Suprapubic skin (tissue), 4 donors: ENCODE results near the gene MBD4. TPM values are rescaled to one million over a fixed set of nuclear protein-coding genes. Genes with fewer than 3 reads are reported as not detected.
A peak's percentile ranks its signal among the peaks of the same experiment; 100 is the strongest.
"Not testable (repeated sequence)": the region's sequence is repeated elsewhere in the genome, so short reads cannot be mapped to it uniquely, and the experiment has no call there.

Experiments
- DNase-seq, 2 donors: peaks; one replicate each; pipeline ENCODE4 v3.0.0-alpha.2; 2019; ENCODE audit warnings: low spot score in 2 of 2
- H3K27ac ChIP-seq: fragments of 200-600 bp; sonication (generic); one replicate; pipeline ENCODE4 v1.5.1; 2019
- H3K27me3 ChIP-seq: fragments of 200-600 bp; sonication (generic); one replicate; pipeline ENCODE4 v1.5.1; 2019
- H3K36me3 ChIP-seq: fragments of 200-600 bp; sonication (generic); one replicate; pipeline ENCODE4 v1.5.1; 2019
- H3K4me1 ChIP-seq: fragments of 200-600 bp; sonication (generic); one replicate; pipeline ENCODE4 v1.5.1; 2019
- H3K4me3 ChIP-seq: fragments of 200-600 bp; sonication (generic); one replicate; pipeline ENCODE4 v1.5.1; 2019; ENCODE audit warnings: mild to moderate bottlenecking
- H3K9me3 ChIP-seq: fragments of 200-600 bp; sonication (generic); one replicate; pipeline ENCODE4 v1.5.1; 2019
- EP300 ChIP-seq: sonication (generic); formaldehyde crosslinking; IDR thresholded peaks from one replicate; pipeline ENCODE4 v1.6.1; 2017; ENCODE audit warnings: antibody characterized with exemption
- POLR2A ChIP-seq, 2 donors: fragments of 450-650 bp; IDR thresholded peaks; one replicate each; pipeline ENCODE4 v1.6.1; 2017; ENCODE audit warnings: antibody characterized with exemption in 2 of 2, mild to moderate bottlenecking in 2 of 2, moderate library complexity in 2 of 2
- POLR2AphosphoS5 ChIP-seq, 3 donors: sonication (generic); formaldehyde crosslinking; IDR thresholded peaks; one replicate each; pipeline ENCODE4 v1.6.1; 2017; ENCODE audit warnings: antibody characterized with exemption in 3 of 3
- WGBS: methylation state at CpG from one replicate; pipeline ENCODE4 v1.1.5; 2018; 5-methylcytosine and 5-hydroxymethylcytosine counted together
- total RNA-seq, 4 donors: library from RNA; depleted of rRNA; stranded (reverse); fragments of >200 nt; gene quantifications; one replicate each; pipeline ENCODE4 v1.1.0, GENCODE V29; 2016
- TF ChIP-seq, protein P1 (sequence below), 2 donors: fragments of 200-600 bp in 1 of 2; fragments of 450-650 bp in 1 of 2; sonication (generic) in 1 of 2; IDR thresholded peaks; one replicate each; pipeline ENCODE4 v1.5.1; 2016 to 2019; ENCODE audit warnings: antibody characterized with exemption in 2 of 2, mild to moderate bottlenecking in 1 of 2, moderate library complexity in 1 of 2

MBD4 gene
- 10 to 100 TPM; 14.8 to 42.5 (median 24.0) TPM for total RNA-seq

DNA sequence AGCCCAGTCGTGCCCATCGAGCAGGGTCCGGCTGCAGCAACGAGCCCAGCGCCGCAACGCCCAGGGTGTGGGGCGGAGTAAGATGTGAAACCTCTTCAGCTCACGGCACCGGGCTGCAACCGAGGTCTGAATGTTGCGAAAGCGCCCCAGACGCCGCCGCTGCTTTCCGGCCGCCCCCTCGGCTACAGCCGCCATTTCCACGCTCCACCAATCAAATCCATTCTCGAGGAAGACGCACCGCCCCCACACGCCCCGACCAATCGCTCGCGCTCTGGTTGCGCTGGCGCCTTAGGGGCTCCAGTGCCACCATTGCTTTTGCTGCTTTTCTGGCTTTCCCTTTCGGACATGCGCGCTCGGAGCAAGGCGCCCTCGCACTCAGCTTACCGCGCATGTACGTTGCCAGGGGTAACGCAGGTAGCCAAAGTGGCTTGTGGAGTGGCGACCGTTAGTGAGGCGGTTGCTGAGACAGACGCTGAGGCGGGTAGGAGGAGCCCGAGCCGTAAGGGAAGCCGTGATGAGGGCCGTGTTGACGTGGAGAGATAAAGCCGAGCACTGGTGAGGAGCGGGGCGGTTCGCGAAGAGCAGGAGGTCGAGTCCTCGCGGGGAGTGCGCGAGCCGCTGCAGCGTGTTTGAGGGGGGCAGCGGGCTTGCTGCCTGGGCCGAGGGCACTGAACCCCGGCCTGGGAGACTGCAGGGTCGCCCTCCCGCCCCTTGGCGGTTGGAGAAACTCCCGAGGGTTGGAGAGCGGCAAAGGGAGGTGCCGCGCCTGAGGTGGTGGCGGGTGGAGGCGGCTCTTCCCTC is at the start of gene MBD4, which contains the start of gene IFT122:
MBD4 (minus strand) TSS at position 132 of the 801 bp plus-strand sequence; CDS start at position 17, 115 bp downstream.
IFT122 (plus strand) TSS at position 408 of the 801 bp plus-strand sequence; CDS start at position 515, 107 bp downstream.
- no peaks in the 10 kb centered on the region for H3K9me3 ChIP-seq
- peaks cover 23% of the 10 kb centered on the region for H3K36me3 ChIP-seq
- peak; percentile 98 to 99 for DNase-seq
- no peaks in the 10 kb centered on the region for H3K27me3 ChIP-seq
- under 1% methylated on average over 45 of the region's 75 CpGs for WGBS
- peak within 1 kb of the TSS; percentile 95 for H3K27ac ChIP-seq
- TF ChIP-seq POLR2A (IDR thresholded peaks at IDR 0.05) (peak; percentile 61 to 82), POLR2AphosphoS5 (IDR thresholded peaks at IDR 0.05) (peak in 2 of 3 donors; percentile 59 to 65), EP300 (no peak)
- peak within 1 kb of the TSS; percentile 61 for H3K4me3 ChIP-seq
- H3K4me1 ChIP-seq, result peaks cover 64% of the 10 kb centered on the region

DNA sequence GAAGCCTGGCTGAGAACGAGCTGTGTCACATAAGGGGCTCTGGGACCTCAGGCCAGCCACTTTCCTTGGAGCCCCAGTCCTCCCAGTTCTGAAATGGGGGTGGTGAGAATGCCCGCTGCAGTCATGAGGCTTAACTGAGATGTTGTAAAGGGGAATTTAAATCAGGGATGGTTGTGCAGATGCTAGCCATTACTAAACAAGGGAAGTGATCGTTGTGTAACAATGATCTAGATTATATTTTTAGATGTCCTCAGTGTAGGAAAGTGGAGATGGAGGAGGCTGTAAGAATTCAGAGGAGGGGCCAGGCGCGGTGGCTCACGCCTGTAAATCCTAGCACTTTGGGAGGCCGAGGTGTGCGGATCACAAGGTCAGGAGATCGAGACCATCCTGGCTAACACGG is 49.5 kb upstream of the MBD4 start:
- H3K4me3 ChIP-seq, DNase-seq, H3K9me3 ChIP-seq, H3K27ac ChIP-seq, H3K27me3 ChIP-seq: not testable (repeated sequence)
- Histone ChIP-seq H3K36me3 (peaks cover 31% of the 10 kb centered on the region), H3K4me1 (peaks cover 46% of the 10 kb centered on the region)
- WGBS, result 90% methylated on average over 10 of the region's 10 CpGs

DNA sequence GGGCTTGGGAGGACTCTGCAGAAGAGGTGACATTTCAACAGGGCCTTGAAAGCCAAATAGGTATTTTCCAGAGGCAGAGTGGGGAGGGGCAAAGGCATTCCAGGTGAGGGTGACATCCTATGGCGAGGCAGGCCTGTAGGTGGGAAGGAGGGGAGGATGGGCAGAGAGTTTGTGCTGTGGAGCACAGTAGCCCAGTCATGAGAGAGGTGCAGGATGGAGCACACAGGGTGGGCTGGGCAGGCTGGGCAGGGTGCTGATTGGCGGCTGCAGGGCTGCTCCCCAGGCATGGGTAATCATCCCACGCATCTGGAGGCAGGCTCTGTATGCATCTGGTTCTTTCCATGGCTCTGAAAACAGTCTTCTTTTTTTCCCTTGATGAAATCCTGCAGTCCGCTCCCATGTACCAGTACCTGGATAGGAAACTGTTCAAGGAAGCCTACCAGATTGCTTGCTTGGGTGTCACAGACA is 48.2 kb upstream of the MBD4 start:
- H3K27me3 ChIP-seq, H3K4me3 ChIP-seq, DNase-seq, H3K9me3 ChIP-seq: not testable (repeated sequence)
- Histone ChIP-seq H3K36me3 (peaks cover 34% of the 10 kb centered on the region), H3K4me1 (peaks cover 47% of the 10 kb centered on the region), H3K27ac (peak overlapping the region; percentile 89)
- 83% methylated on average over 4 of the region's 4 CpGs for WGBS

DNA sequence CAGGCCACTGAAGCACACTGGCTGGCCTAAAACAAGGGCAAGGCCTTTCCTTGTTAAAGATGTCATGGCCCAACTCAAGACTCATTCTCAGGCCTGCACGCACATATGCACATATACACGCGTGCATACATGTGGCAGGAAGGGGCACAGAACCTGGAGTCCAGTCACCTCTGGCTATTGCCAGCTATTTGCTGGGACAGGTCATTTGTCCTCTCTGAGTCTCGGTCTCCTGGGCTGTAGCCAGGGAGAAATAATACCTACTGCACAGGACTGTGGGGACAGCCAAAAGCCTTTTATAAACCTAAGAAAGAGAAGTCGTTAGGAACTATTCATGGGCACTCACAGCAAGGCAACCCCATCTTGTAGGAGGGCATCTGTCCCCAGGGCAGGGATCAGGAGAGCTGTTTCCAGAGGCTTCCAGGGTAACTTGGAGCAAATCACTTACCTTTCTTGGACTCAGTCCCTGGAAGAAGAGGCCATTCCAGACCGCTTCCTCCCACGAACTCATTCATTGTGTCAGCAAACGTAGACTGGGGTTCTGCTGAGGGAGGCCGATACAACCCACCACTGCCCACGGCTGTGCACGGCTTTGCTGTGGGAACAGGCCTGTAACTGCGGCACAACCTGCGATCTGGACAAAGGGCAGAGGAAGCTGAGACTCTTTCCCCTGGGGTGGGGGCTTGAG is 47.6 kb upstream of the MBD4 start:
- no peak for DNase-seq
- TF ChIP-seq POLR2AphosphoS5 (IDR thresholded peaks at IDR 0.05), result no peak
- TF ChIP-seq, protein P1, sequence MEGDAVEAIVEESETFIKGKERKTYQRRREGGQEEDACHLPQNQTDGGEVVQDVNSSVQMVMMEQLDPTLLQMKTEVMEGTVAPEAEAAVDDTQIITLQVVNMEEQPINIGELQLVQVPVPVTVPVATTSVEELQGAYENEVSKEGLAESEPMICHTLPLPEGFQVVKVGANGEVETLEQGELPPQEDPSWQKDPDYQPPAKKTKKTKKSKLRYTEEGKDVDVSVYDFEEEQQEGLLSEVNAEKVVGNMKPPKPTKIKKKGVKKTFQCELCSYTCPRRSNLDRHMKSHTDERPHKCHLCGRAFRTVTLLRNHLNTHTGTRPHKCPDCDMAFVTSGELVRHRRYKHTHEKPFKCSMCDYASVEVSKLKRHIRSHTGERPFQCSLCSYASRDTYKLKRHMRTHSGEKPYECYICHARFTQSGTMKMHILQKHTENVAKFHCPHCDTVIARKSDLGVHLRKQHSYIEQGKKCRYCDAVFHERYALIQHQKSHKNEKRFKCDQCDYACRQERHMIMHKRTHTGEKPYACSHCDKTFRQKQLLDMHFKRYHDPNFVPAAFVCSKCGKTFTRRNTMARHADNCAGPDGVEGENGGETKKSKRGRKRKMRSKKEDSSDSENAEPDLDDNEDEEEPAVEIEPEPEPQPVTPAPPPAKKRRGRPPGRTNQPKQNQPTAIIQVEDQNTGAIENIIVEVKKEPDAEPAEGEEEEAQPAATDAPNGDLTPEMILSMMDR (IDR thresholded peaks at IDR 0.05), result no peak
- TF ChIP-seq EP300, result no peak
- no peak for TF ChIP-seq POLR2A (IDR thresholded peaks at IDR 0.05)
- Histone ChIP-seq H3K4me1 (peaks cover 53% of the 10 kb centered on the region), H3K36me3 (peaks cover 31% of the 10 kb centered on the region), H3K27ac (peak overlapping the region; percentile 89), H3K4me3 (no peak overlapping the region), H3K27me3 (no peaks in the 10 kb centered on the region), H3K9me3 (no peaks in the 10 kb centered on the region)
- WGBS, result 85% methylated on average over 5 of the region's 13 CpGs

DNA sequence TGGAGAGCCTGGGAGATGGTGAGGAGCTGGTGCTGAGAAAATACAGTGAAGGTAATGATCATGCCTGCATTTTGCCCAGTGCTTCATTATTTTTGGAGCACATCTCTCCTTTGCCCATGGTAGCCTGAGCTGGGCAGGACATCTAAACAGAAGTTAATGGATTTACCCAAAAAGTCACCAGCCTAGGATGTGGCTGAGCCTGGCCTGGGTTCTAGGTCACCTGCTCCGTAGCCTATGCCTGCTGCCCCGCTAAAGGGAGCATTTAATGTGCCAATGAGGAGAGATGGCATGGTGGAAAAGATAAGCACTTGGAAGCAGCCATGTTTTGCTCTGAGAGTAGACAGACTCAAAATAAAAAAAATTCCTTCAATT is 46.9 kb upstream of the MBD4 start:
- peaks cover 59% of the 10 kb centered on the region for H3K4me1 ChIP-seq
- no peak for DNase-seq
- H3K4me3 ChIP-seq, result no peak overlapping the region
- no peak for TF ChIP-seq EP300
- no peak for TF ChIP-seq POLR2A (IDR thresholded peaks at IDR 0.05)
- no peak for TF ChIP-seq POLR2AphosphoS5 (IDR thresholded peaks at IDR 0.05)
- TF ChIP-seq, protein P1 (IDR thresholded peaks at IDR 0.05), result no peak
- H3K27ac ChIP-seq, result peak overlapping the region; percentile 89
- no peaks in the 10 kb centered on the region for H3K9me3 ChIP-seq
- WGBS, result 93% methylated on average over 2 of the region's 2 CpGs
- no peaks in the 10 kb centered on the region for H3K27me3 ChIP-seq
- H3K36me3 ChIP-seq, result peaks cover 24% of the 10 kb centered on the region

DNA sequence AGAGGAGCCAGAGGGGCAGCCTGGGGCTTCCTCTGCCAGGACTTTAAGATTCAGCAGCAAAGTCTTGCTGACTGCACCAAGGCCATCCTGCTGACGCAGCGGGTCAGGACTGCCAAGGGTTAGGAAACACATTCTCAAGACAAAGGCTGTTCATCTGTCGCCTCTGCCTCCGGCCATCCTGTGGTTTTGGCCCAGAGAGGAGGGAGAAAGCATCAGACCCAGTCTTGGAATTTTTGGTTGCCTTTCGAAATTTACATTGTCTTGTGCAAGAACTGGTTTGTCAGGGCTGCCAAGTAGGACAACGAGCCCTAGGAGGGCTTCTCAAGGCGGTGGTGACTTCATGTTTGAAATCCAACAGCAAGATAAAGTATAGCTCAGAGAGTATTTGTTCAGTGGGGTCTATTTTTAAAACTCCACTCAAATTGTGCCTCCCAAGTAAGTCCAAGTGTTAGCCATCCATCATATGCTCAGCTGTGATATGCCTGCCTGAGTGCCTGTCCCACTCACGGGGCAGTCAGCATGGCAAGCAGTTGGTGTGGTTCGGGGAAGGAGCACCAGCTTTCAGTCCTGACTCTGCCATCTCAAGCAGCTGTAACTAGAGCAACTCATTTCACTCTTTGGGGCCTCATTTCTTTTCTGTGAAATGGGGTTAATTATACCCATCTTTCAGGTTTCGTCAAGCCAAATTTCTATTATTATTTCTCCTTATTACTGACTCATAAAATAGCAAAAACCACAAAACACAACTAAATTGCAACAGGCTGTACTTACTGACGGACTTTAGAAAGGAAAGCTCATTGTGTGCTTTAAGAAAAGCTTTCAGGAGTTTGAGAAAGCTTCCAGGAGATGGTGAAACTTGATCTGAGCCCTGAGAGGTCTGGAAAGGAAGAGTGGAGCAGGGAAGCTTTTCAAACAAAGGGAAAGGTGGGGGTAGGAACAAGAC is 46.2 kb upstream of the MBD4 start:
- 39% methylated on average over 11 of the region's 11 CpGs for WGBS
- Histone ChIP-seq H3K4me3 (no peak overlapping the region), H3K9me3 (no peaks in the 10 kb centered on the region), H3K36me3 (peaks cover 23% of the 10 kb centered on the region), H3K27ac (peak overlapping the region; percentile 89), H3K4me1 (peaks cover 66% of the 10 kb centered on the region), H3K27me3 (no peaks in the 10 kb centered on the region)
- DNase-seq, result peak; percentile 96
- TF ChIP-seq EP300, result no peak
- peak in 2 of 3 donors; percentile 87 for TF ChIP-seq POLR2AphosphoS5 (IDR thresholded peaks at IDR 0.05)
- no peak for TF ChIP-seq POLR2A (IDR thresholded peaks at IDR 0.05)

DNA sequence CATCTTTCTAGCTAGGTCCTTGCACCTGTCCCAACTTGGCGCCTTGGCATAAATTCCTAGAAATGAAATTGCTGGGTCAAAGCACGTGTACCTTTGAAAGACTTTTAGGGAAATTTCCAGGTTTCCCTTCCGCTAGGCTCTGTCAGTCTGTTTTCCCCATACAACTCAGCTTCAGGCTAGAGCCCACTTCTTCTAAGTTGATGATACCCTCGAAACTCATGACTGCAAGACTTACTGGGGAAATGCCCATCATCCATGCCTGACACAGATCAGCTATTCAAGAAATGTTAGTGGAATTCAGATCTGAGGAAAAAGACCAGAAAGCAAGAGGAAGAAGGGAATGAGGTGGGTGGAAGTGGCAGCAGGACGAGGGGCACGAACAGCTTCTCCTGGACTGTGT is 45.4 kb upstream of the MBD4 start:
- not testable (repeated sequence) for DNase-seq, H3K4me3 ChIP-seq, H3K27me3 ChIP-seq, H3K9me3 ChIP-seq
- H3K27ac ChIP-seq, result peak overlapping the region; percentile 13
- H3K4me1 ChIP-seq, result peaks cover 64% of the 10 kb centered on the region
- peaks cover 26% of the 10 kb centered on the region for H3K36me3 ChIP-seq
- 77% methylated on average over 6 of the region's 6 CpGs for WGBS
